ENCODE results near the gene INPP4A.

- TF ChIP-seq CTCF (IDR thresholded peaks at IDR 0.05): no peak
- no peak for TF ChIP-seq POLR2AphosphoS5 (IDR thresholded peaks at IDR 0.05)
- no peak for TF ChIP-seq POLR2A (IDR thresholded peaks at IDR 0.05)
- no peak for TF ChIP-seq EP300 (IDR thresholded peaks at IDR 0.05)
Measured at GRCh38 chr2:98486374-98486981, 41.8 kb downstream of the INPP4A start.
